Measurements from ENCODE around the gene ADAM12.

GRCh38 chr10:126041804-126042231 is 346.5 kb downstream of the ADAM12 start:
- TF ChIP-seq CTCF (IDR thresholded peaks at IDR 0.05) (no peak), ELF1 (IDR thresholded peaks at IDR 0.05) (no peak), ZBTB33 (IDR thresholded peaks at IDR 0.05; ENCODE audit: borderline replicate concordance, low read depth) (no peak), NRF1 (IDR thresholded peaks at IDR 0.05; ENCODE audit: low read depth, low read length) (no peak), EP300 (IDR thresholded peaks at IDR 0.05; ENCODE audit: borderline replicate concordance in 1 of 2, low read depth in 1 of 2, low read length in 1 of 2) (no peak), RFX5 (IDR thresholded peaks at IDR 0.05; ENCODE audit: low read length) (no peak), CHD2 (IDR thresholded peaks at IDR 0.05; ENCODE audit: low read length, partially characterized antibody) (no peak), TCF12 (IDR thresholded peaks at IDR 0.05) (no peak), RCOR1 (IDR thresholded peaks at IDR 0.05; ENCODE audit: low read length) (no peak), TEAD4 (IDR thresholded peaks at IDR 0.05; ENCODE audit: borderline replicate concordance, insufficient read depth) (no peak)
- TF ChIP-seq, protein P1, sequence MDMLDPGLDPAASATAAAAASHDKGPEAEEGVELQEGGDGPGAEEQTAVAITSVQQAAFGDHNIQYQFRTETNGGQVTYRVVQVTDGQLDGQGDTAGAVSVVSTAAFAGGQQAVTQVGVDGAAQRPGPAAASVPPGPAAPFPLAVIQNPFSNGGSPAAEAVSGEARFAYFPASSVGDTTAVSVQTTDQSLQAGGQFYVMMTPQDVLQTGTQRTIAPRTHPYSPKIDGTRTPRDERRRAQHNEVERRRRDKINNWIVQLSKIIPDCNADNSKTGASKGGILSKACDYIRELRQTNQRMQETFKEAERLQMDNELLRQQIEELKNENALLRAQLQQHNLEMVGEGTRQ (IDR thresholded peaks at IDR 0.05; ENCODE audit: borderline replicate concordance, low read depth, low read length) = no peak
- TF ChIP-seq, protein P2, sequence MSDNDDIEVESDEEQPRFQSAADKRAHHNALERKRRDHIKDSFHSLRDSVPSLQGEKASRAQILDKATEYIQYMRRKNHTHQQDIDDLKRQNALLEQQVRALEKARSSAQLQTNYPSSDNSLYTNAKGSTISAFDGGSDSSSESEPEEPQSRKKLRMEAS (IDR thresholded peaks at IDR 0.05; ENCODE audit: low read depth) = no peak

Measured in SK-N-SH (cell line).